ENCODE results near the gene ANXA11.

GRCh38 chr10:80110986-80111385, 94.4 kb downstream of the ANXA11 start:
- TF ChIP-seq, protein P1, sequence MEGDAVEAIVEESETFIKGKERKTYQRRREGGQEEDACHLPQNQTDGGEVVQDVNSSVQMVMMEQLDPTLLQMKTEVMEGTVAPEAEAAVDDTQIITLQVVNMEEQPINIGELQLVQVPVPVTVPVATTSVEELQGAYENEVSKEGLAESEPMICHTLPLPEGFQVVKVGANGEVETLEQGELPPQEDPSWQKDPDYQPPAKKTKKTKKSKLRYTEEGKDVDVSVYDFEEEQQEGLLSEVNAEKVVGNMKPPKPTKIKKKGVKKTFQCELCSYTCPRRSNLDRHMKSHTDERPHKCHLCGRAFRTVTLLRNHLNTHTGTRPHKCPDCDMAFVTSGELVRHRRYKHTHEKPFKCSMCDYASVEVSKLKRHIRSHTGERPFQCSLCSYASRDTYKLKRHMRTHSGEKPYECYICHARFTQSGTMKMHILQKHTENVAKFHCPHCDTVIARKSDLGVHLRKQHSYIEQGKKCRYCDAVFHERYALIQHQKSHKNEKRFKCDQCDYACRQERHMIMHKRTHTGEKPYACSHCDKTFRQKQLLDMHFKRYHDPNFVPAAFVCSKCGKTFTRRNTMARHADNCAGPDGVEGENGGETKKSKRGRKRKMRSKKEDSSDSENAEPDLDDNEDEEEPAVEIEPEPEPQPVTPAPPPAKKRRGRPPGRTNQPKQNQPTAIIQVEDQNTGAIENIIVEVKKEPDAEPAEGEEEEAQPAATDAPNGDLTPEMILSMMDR (IDR thresholded peaks at IDR 0.05; ENCODE audit: poor library complexity) = no peak
- TF ChIP-seq EZH2 (IDR thresholded peaks at IDR 0.05; ENCODE audit: borderline replicate concordance) = no peak

All from hepatocyte (in vitro differentiated cells).